ENCODE data around the gene TMED8.

GRCh38 chr14:77375164-77375950 is 1.5 kb downstream of the TMED8 start:
- TF ChIP-seq ZNF274 (IDR thresholded peaks at IDR 0.05; ENCODE audit: insufficient read depth, insufficient read length): no peak
- no peak for TF ChIP-seq SMC3 (IDR thresholded peaks at IDR 0.05; ENCODE audit: borderline replicate concordance, low read length)
